Mammary microvascular endothelial cell (primary cell): ENCODE measurements around the gene CHMP2B. TPM values are rescaled to one million over a fixed set of nuclear protein-coding genes. Genes with fewer than 3 reads are reported as not detected.

Source experiments
- total RNA-seq: library from RNA; depleted of rRNA; stranded (reverse); fragments of >200 nt; gene quantifications from 2 replicates; pipeline ENCODE4 v1.2.3, GENCODE V29; 2015

Gene CHMP2B
- total RNA-seq = 24.4 and 27.2 TPM in 2 replicates

DNA sequence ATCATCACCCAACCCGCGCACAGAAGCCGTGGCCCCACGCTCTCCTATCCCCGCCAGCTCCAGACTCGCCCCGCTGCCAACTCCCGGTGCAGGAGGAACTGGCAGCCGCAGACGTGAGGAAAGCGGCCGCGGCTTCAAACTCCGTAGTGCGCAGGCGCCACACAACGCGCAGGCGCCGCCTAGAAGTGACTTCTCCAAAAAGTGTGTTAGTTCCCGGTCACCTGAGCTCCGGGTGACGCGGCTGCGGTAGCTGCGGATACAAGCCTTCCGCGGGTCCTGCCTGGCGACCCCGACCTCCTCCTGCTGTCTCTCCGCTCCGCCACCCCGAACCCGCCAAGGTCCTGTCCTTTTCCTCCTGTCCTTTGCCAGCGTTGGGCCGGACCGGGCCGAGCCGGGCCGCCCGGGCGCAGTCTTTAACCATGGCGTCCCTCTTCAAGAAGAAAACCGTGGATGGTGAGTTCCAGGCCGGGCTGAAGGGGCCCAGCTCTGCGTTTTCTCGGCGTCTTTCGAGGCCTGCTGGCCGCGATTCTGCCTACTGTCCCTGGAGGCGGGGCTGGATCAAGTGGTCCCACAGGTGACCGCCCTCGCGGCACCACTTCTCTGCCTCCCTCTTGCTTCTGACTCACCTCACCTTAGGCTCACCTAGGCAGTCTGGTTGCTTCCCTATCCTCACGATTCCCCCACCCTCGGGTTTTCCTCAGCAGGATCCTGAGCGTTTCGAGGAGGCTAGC, at the start of gene CHMP2B:
Gene CHMP2B, plus strand, starts transcription at position 206 of the 731 bp plus-strand sequence. Its CDS starts 214 bp downstream, at position 420.

GRCh38 chr3:87276484-87276883, 49.4 kb downstream of the CHMP2B start, which contains the start of gene POU1F1:
POU1F1 (minus strand) TSS chr3:87276584; CDS start chr3:87276462, 122 bp downstream.

Other genes with a start within 250 kb of the CHMP2B start
- gene VGLL3, start 236.2 kb upstream of the CHMP2B start, total RNA-seq = 2.5 and 2.7 TPM in 2 replicates
- not detected in 2 replicates for gene POU1F1, start 49.3 kb downstream of the CHMP2B start, total RNA-seq